Jurkat, Clone E6-1 (cell line): Measurements from ENCODE around the gene OXNAD1.

Experiments
- DNase-seq: peaks from one replicate; pipeline ENCODE4 v3.0.0-alpha.2; 2011; ENCODE audit warnings: low read depth, low spot score
- H3K4me3 ChIP-seq: 2 replicates; pipeline ENCODE4 v1.5.1; 2011; ENCODE audit warnings: mild to moderate bottlenecking, low read length, control low read depth, moderate library complexity

OXNAD1 gene

DNA sequence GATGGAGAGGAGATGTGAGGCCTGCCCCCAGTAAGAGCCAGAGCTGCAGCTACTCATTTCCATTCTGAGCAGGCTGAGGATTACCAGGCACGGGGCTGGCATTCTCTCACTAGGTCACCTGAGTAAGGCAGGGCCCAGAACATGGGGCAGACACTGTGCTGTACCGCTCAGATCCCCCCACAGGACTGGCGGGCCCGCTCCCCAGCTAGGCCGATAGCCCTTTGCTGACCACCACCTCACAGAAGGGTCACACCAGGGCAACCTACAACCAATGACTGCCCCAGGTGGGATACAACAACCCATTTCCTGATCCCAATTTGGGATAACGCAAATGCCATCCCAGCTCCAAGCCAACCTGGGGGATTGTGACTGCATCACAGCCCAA lies 52.5 kb downstream of the OXNAD1 start:
- DNase-seq, result no peak
- H3K4me3 ChIP-seq, result no peak overlapping the region

DNA sequence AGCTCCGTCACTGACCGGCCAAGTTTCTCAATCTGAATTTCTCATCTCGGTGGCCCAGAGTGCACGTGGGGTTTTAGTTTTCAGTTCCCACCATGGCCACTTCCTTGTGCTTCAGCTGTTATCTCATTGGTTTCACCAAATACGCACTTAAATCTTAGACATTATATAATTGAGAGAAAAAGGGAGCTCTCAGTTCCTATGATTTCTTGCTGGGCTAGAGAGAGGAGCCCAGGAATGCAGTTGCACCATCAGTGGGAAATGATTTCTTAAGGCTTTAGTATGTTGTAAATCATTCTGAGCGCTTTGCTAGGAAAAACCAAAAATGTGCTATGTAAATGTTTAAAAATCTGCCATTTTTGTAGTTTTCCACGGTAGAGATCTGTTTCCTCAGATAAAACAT lies 53.2 kb downstream of the OXNAD1 start:
- no peak for DNase-seq
- no peak overlapping the region for H3K4me3 ChIP-seq

- H3K4me3 ChIP-seq, result no peak overlapping the region
- DNase-seq, result peak; percentile 76
Measured at GRCh38 chr3:16319307-16319706, 54.3 kb downstream of the OXNAD1 start.

DNA sequence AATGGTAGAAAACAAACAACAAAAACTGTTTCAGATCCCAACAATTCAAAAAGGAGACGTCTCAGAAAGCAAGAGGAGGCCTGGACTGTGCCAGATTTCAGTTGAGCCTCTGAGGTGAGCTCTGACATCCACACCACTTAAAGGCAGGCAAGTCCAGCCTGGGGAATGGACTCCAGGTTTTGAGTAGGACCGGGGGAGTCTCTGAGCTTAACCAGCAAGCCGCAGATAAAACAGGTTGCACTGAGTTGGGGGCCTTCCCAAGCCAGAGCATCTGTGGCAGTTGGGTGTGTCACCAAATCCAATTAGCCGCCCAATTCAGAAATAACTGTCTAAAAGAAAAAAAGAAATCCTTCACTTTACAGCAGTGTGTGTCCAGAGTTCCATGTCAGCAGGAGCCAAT lies 54.7 kb downstream of the OXNAD1 start:
- no peak for DNase-seq
- H3K4me3 ChIP-seq, result no peak overlapping the region

- DNase-seq, result no peak
Measured at GRCh38 chr3:16320711-16321110, 55.7 kb downstream of the OXNAD1 start.

GRCh38 chr3:16322189-16322588 lies 57.2 kb downstream of the OXNAD1 start:
- no peak for DNase-seq
- H3K4me3 ChIP-seq, result no peak overlapping the region

More at GRCh38 chr3:16320711-16321110, 55.7 kb downstream of the OXNAD1 start:
- H3K4me3 ChIP-seq, result no peak overlapping the region

GRCh38 chr3:16323737-16324136 lies 58.7 kb downstream of the OXNAD1 start:
- DNase-seq, result no peak
- no peak overlapping the region for H3K4me3 ChIP-seq

DNA sequence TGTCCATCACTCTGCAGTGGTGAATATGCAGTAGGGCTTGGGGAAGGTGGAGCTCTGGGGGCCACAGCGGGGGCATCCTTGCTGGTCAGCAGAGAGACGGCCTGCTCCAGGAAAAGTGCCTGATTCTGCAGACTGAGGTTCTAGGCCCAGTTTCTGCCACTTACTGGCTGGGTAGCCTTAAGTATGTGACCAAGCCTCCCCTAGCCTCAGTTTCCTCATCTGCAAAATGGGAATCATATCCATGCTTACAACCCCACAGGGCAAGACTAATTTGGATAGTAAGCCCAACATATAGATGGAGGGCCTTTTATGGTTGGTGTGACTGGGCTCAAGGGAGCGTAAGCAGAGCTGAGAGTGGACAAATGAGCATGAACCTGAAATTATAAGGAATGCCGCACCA lies 60.8 kb downstream of the OXNAD1 start:
- H3K4me3 ChIP-seq, result no peak overlapping the region
- no peak for DNase-seq

GRCh38 chr3:16326724-16327349 lies 61.8 kb downstream of the OXNAD1 start:
- no peak for DNase-seq
- H3K4me3 ChIP-seq, result no peak overlapping the region

DNA sequence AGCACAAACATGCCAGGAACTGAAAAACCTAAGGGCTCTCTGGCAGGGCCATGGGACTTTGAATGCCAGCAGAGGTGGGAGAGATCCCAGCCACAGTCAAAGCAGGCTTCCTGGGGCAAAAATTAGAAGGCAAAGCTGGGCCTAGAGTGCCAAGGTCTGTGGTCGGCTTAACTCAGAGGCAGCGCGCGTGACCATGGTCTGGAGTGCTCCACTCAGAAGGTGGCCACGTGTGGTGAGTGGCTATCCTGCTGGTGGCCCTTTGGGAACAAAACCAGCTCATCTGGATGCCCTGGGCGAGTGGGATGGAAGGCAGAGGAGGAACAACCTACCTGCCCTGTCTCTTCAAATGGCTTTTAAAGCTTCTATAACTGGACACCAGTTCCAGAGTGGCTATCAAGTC lies 63.1 kb downstream of the OXNAD1 start:
- no peak overlapping the region for H3K4me3 ChIP-seq
- DNase-seq, result no peak

GRCh38 chr3:16329036-16329825 lies 64.2 kb downstream of the OXNAD1 start:
- no peak overlapping the region for H3K4me3 ChIP-seq
- no peak for DNase-seq

DNA sequence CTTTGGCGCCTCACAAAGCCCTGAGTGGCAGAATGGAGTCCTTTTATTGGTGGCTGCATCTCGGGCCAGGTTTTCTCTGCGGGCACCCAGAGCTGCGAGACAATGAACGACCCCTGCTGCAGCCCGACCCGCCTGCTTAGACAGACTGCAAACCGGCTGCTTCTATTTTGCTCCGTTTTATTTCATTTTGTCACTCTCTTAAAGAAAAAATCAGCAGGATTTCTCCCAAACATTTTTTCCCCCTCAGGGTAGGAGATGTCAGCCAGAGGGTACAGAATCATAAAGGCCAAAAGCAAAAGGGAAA lies 64.8 kb downstream of the OXNAD1 start:
- H3K4me3 ChIP-seq, result no peak overlapping the region
- DNase-seq, result no peak

- DNase-seq, result no peak
Measured at GRCh38 chr3:16330351-16330750, 65.3 kb downstream of the OXNAD1 start.

DNA sequence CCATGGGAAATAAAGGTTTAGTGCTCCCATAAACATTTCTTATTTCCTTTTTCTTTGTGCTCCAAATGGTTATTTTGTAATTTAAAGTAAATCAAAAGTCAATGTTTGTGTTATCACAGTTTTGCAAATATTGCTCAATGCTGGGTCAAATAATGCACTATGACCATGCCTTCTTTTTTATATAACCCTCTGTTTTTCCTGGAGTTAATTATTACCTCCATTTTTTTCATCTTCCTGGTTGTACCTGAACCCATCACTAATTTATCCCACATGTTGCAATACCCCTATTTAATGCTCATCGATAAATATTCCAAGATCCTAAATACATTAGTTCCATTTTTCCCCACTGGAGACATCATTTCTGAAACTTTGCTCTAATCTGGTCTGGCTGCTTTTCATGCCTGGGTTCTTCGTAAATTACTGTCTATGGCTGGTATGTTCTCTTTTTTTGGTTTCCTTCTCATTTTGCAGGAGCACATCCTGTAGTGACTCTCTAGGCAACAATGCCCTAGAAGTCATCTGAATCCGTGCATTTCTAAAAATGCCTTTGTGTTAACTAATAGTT lies 66.4 kb downstream of the OXNAD1 start:
- H3K4me3 ChIP-seq, result no peak overlapping the region
- DNase-seq, result no peak

More at GRCh38 chr3:16330351-16330750, 65.3 kb downstream of the OXNAD1 start:
- no peak overlapping the region for H3K4me3 ChIP-seq

DNA sequence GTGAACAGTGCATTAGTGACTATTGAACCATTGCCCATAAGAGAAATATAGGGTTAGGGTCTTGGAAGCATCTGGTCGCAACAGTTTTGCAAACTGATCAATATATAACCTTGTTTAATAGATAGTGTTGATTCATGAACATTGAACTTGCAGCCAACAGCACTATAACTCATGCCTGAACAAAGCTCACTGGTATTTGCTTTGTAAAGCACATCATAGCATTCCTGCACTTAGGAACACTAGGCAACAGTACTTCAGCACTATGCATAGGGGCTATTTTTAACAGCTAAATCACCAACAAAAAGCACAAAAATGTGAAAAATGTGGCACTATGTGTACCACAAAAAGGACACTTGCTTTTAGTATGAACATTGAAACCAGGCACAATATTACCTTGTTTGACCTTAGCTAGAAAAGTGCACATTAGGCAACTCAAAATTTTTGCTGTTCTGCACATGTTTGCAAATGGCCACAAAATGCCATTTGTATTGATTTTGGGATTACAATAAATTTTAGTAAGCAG lies 68.0 kb downstream of the OXNAD1 start:
- H3K4me3 ChIP-seq, result no peak overlapping the region
- DNase-seq, result no peak

GRCh38 chr3:16334909-16335308 lies 69.9 kb downstream of the OXNAD1 start:
- no peak for DNase-seq
- H3K4me3 ChIP-seq, result no peak overlapping the region

DNA sequence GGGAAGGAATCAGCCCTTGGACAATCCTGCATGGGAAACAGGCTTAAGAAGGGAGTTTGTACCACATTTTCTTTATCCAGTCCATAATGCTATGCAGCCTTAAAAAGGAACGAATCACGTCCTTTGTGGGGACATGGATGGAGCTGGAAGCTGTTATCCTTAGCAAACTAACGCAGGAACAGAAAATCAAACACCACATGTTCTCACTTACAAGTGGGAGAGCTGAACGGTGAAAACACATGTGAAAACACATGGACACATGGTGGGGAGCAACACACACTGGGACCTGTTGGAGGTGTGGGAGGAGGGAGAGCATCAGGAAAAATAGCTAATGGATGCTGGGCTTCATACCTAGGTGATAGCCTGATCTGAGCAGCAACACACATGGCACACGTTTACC lies 70.3 kb downstream of the OXNAD1 start:
- DNase-seq, result no peak
- H3K4me3 ChIP-seq, result no peak overlapping the region

GRCh38 chr3:16335772-16336645 lies 71.0 kb downstream of the OXNAD1 start:
- no peak for DNase-seq
- H3K4me3 ChIP-seq, result no peak overlapping the region

- H3K4me3 ChIP-seq, result no peak overlapping the region
- no peak for DNase-seq
Measured at GRCh38 chr3:16336825-16337224, 71.8 kb downstream of the OXNAD1 start.
